ENCODE measurements around the gene KCNA2. TPM values are rescaled to one million over a fixed set of nuclear protein-coding genes. Genes with fewer than 3 reads are reported as not detected.

The KCNA2 gene
- not detected for total RNA-seq (2013)
- polyA plus RNA-seq (not detected), polyA minus RNA-seq (under 0.01 TPM in 1 of 2 replicates, not detected in the other), total RNA-seq (0 to 3.9 (median 0.35) reads per million in 11 experiments)

DNA sequence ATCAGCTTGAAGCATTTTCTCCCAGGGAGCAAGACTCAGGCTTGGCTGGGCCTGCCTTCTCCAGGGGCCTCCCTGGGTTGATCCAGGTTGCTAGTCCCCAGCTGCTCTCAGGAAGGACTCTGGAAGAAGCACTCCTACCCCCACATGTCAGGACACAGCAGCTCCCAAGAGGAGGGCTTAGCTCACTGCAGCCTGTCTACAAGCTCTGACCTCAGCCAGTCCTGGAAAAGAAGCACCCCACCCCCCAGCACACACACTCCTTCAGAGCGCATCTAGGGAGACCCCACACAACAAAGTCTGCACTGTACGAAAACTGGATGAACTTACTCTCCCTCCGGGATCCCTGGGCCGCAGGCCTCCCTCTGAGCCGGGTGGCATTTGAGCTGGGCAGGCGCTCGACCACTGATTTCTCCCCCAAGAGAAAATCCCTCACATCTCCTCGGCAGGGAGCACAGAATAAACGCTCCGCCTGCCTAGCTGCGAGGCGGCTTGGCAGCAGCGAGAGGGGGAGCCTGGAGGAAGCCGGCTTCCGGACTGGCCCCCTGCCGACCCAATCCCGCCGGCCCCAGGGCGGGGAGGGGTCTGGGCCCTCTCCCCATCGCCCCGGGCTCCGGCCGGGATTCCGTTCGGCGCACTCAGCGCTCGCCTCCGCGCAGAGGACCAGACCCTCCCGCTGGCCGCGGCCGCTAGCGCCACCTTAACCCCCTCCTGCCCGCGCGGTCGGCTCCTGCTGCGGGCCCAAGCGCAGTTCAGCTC lies at the start of gene KCNA2:
Gene KCNA2 (minus strand): TSS at position 458 of the 756 bp plus-strand sequence. CDS start 1,576 bp downstream, outside the sequence.
- Mint-ChIP-seq H3K27ac (no peak within 1 kb of the TSS), H3K36me3 (peaks cover 6 to 9% of the 10 kb centered on the region in 2 donors), H3K27me3 (ENCODE audit: low read depth in 3 of 3) (peaks cover 56 to 71% (median 57%) of the 10 kb centered on the region in 3 donors), H3K4me3 (peak within 1 kb of the TSS; percentile 72 to 90), H3K9me3 (peaks cover 1 to 17% (median 5%) of the 10 kb centered on the region in 7 donors), H3K4me1 (peaks cover 19% of the 10 kb centered on the region)
- peak within 1 kb of the TSS in 1 of 3 experiments; percentile 68 for H3K4me3 ChIP-seq (replicated peaks in 1 of 3; ENCODE audit: low read depth in 2 of 3, low read length in 3 of 3)
- H3K4me1 ChIP-seq (ENCODE audit: control insufficient read depth in 1 of 2, insufficient read depth in 2 of 2, low read length in 2 of 2): peaks cover 12 to 17% of the 10 kb centered on the region in 2 donors
- 1% methylated on average over 41 of the region's 41 CpGs for WGBS (ENCODE audit: insufficient coverage)
- no peaks in the 10 kb centered on the region for H3K36me3 ChIP-seq (replicated peaks in 1 of 2; ENCODE audit: control insufficient read depth in 1 of 2, insufficient read depth in 2 of 2, low read length in 2 of 2)
- intact Hi-C loops (cut with micrococcal nuclease): no loop called here
- H2AFZ ChIP-seq (ENCODE audit: insufficient read depth, low read depth, low read length, poor library complexity, severe bottlenecking): peak within 1 kb of the TSS; percentile 47
- H3K9me3 ChIP-seq (replicated peaks in 1 of 2; ENCODE audit: control insufficient read depth in 1 of 2, insufficient read depth in 1 of 2, low read length in 2 of 2): peaks cover 0 to 17% of the 10 kb centered on the region in 2 donors
- H3K27ac ChIP-seq (ENCODE audit: low read depth in 1 of 2, low read length in 2 of 2): no peak within 1 kb of the TSS
- TF ChIP-seq, protein P1, sequence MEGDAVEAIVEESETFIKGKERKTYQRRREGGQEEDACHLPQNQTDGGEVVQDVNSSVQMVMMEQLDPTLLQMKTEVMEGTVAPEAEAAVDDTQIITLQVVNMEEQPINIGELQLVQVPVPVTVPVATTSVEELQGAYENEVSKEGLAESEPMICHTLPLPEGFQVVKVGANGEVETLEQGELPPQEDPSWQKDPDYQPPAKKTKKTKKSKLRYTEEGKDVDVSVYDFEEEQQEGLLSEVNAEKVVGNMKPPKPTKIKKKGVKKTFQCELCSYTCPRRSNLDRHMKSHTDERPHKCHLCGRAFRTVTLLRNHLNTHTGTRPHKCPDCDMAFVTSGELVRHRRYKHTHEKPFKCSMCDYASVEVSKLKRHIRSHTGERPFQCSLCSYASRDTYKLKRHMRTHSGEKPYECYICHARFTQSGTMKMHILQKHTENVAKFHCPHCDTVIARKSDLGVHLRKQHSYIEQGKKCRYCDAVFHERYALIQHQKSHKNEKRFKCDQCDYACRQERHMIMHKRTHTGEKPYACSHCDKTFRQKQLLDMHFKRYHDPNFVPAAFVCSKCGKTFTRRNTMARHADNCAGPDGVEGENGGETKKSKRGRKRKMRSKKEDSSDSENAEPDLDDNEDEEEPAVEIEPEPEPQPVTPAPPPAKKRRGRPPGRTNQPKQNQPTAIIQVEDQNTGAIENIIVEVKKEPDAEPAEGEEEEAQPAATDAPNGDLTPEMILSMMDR (IDR thresholded peaks at IDR 0.05): no peak
- H4K20me1 ChIP-seq (ENCODE audit: insufficient read depth, low read length): no peaks in the 10 kb centered on the region
- peak within 1 kb of the TSS; percentile 17 for H3K9ac ChIP-seq (ENCODE audit: insufficient read depth, low read length, poor library complexity, severe bottlenecking)
- H3K4me2 ChIP-seq (replicated peaks; ENCODE audit: extremely low read depth, low read length, poor library complexity, severe bottlenecking): peak within 1 kb of the TSS; percentile 73
- H3K27me3 ChIP-seq (ENCODE audit: control insufficient read depth in 2 of 2, insufficient read depth in 2 of 2, low read length in 2 of 2): peaks cover 44 to 60% of the 10 kb centered on the region in 2 donors
- no peaks in the 10 kb centered on the region for H3K79me2 ChIP-seq (ENCODE audit: insufficient read depth, low read length)
- no peak for DNase-seq

DNA sequence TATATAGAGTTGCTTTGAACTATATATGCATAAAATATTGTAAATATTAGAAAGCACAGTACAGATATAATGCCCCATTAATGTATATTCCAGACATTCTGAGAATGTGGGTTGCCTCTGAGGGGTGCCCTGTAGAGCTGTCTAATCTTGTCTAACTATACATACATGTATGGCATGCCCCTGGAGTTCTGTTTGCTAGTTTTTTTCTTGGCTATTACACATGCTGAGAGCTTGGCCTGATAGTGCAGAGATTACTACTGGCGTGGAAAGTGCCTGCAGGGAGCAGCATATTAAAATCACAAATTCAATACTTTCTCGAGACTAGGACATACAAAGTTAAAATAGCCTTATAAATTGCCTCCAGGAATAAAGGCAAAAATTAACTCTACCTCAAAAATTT lies 44.5 kb upstream of the KCNA2 start:
- Histone ChIP-seq H3K79me2 (ENCODE audit: insufficient read depth, low read length) (no peaks in the 10 kb centered on the region), H3K36me3 (replicated peaks in 1 of 2; ENCODE audit: control insufficient read depth in 1 of 2, insufficient read depth in 2 of 2, low read length in 2 of 2) (no peaks in the 10 kb centered on the region), H3K27ac (ENCODE audit: low read depth in 1 of 2, low read length in 2 of 2) (no peak overlapping the region), H4K20me1 (ENCODE audit: insufficient read depth, low read length) (no peaks in the 10 kb centered on the region), H3K4me3 (replicated peaks in 1 of 3; ENCODE audit: low read depth in 2 of 3, low read length in 3 of 3) (no peak overlapping the region), H3K4me1 (ENCODE audit: control insufficient read depth in 1 of 2, insufficient read depth in 2 of 2, low read length in 2 of 2) (peaks cover 23 to 37% of the 10 kb centered on the region in 2 donors), H3K9ac (ENCODE audit: insufficient read depth, low read length, poor library complexity, severe bottlenecking) (no peak overlapping the region), H3K4me2 (replicated peaks; ENCODE audit: extremely low read depth, low read length, poor library complexity, severe bottlenecking) (no peak overlapping the region), H3K27me3 (ENCODE audit: control insufficient read depth in 2 of 2, insufficient read depth in 2 of 2, low read length in 2 of 2) (no peaks in the 10 kb centered on the region), H3K9me3 (replicated peaks in 1 of 2; ENCODE audit: control insufficient read depth in 1 of 2, insufficient read depth in 1 of 2, low read length in 2 of 2) (no peaks in the 10 kb centered on the region), H2AFZ (ENCODE audit: insufficient read depth, low read depth, low read length, poor library complexity, severe bottlenecking) (no peak overlapping the region)
- 94% methylated on average over 2 of the region's 2 CpGs for WGBS (ENCODE audit: insufficient coverage)
- peaks cover 2 to 12% of the 10 kb centered on the region in 2 donors for H3K36me3 Mint-ChIP-seq
- TF ChIP-seq, protein P1 (IDR thresholded peaks at IDR 0.05): no peak
- DNase-seq: no peak
- peaks cover 0 to 3% (median 0%) of the 10 kb centered on the region in 7 donors for H3K9me3 Mint-ChIP-seq
- no peak overlapping the region for H3K4me3 Mint-ChIP-seq
- peaks cover 23% of the 10 kb centered on the region for H3K4me1 Mint-ChIP-seq
- H3K27me3 Mint-ChIP-seq (ENCODE audit: low read depth in 3 of 3): peaks cover 0 to 6% (median 0%) of the 10 kb centered on the region in 3 donors
- H3K27ac Mint-ChIP-seq: no peak overlapping the region
- intact Hi-C loops (cut with micrococcal nuclease): no loop called here

Data from CD14-positive monocyte (primary cell).